ENCODE measurements around the gene GRK1.
"Not testable (repeated sequence)": the region's sequence is repeated elsewhere in the genome, so short reads cannot be mapped to it uniquely, and the experiment has no call there.

GRK1 gene

DNA sequence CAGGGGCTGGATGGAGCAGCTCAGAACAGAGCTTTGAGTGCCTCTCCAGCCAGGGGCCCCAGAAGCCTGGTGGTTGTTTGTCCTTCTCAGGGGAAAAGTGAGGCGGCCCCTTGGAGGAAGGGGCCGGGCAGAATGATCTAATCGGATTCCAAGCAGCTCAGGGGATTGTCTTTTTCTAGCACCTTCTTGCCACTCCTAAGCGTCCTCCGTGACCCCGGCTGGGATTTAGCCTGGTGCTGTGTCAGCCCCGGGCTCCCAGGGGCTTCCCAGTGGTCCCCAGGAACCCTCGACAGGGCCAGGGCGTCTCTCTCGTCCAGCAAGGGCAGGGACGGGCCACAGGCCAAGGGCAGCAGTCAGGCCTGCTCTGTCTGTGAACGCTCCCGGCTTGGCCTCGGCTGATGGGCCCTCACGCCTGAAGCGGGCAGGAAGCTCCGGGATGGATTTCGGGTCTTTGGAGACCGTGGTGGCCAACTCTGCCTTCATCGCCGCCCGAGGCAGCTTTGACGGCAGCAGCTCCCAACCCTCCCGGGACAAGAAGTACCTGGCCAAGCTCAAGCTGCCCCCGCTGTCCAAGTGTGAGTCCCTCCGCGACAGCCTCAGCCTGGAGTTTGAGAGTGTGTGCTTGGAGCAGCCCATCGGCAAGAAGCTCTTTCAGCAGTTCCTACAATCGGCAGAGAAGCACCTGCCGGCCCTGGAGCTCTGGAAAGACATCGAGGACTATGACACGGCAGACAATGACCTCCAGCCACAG lies at the start of gene GRK1:
Gene GRK1 (plus strand): TSS at position 269 of the 751 bp plus-strand sequence. CDS start 168 bp downstream, at position 437.
- TF ChIP-seq, protein P1, sequence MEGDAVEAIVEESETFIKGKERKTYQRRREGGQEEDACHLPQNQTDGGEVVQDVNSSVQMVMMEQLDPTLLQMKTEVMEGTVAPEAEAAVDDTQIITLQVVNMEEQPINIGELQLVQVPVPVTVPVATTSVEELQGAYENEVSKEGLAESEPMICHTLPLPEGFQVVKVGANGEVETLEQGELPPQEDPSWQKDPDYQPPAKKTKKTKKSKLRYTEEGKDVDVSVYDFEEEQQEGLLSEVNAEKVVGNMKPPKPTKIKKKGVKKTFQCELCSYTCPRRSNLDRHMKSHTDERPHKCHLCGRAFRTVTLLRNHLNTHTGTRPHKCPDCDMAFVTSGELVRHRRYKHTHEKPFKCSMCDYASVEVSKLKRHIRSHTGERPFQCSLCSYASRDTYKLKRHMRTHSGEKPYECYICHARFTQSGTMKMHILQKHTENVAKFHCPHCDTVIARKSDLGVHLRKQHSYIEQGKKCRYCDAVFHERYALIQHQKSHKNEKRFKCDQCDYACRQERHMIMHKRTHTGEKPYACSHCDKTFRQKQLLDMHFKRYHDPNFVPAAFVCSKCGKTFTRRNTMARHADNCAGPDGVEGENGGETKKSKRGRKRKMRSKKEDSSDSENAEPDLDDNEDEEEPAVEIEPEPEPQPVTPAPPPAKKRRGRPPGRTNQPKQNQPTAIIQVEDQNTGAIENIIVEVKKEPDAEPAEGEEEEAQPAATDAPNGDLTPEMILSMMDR (IDR thresholded peaks at IDR 0.05; ENCODE audit: extremely low read depth, insufficient read depth, missing control alignments), result no peak
- in situ Hi-C loops (cut with MboI; ENCODE audit: low pct_unique_long_range_greater_than_20kb, low sequenced_read_pairs, unreplicated experiment), result no loop called here
- no peak for DNase-seq (ENCODE audit: low spot score)

DNA sequence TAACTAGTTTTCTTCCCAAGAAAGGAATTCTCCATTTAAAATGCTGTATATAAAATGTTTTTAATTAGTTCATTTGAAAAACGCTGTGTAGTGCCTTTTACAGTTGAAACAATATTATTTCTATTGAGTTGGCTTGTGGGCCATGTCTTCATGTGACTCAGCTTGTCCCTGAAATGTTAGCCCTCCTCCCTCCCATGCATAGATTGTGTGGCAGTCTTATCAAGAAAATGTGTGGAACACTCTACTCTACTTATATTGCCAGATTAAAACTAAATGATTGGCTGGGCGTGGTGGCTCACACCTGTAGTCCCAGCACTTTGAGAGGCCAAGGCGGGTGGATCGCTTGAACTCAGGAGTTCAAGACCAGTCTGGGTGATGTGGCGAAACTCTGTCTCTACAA lies 49.1 kb upstream of the GRK1 start:
- in situ Hi-C loops (cut with MboI; ENCODE audit: low pct_unique_long_range_greater_than_20kb, low sequenced_read_pairs, unreplicated experiment), result no loop called here
- TF ChIP-seq, protein P1 (IDR thresholded peaks at IDR 0.05; ENCODE audit: extremely low read depth, insufficient read depth, missing control alignments), result no peak
- DNase-seq (ENCODE audit: low spot score), result no peak

DNA sequence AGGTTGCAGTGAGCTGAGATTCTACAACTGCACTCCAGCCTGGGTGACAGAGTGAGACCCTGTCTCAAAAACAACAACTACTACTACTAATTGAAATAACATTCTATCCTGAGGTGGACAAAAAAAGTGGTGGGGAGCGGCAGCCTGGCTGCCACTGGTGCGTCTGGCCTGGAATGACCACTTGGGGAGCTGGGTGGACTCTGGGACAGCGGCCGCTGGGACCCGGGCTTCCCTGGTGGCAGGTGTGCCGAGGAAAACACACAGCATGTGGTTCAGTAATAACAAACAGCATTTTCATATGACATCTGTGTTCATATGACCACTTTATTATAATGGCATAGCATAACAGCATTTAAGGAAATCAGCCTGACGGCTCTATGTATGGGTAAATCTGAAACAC lies 48.6 kb upstream of the GRK1 start:
- DNase-seq (ENCODE audit: low spot score), result no peak
- TF ChIP-seq, protein P1 (IDR thresholded peaks at IDR 0.05; ENCODE audit: extremely low read depth, insufficient read depth, missing control alignments), result no peak
- in situ Hi-C loops (cut with MboI; ENCODE audit: low pct_unique_long_range_greater_than_20kb, low sequenced_read_pairs, unreplicated experiment), result no loop called here

DNA sequence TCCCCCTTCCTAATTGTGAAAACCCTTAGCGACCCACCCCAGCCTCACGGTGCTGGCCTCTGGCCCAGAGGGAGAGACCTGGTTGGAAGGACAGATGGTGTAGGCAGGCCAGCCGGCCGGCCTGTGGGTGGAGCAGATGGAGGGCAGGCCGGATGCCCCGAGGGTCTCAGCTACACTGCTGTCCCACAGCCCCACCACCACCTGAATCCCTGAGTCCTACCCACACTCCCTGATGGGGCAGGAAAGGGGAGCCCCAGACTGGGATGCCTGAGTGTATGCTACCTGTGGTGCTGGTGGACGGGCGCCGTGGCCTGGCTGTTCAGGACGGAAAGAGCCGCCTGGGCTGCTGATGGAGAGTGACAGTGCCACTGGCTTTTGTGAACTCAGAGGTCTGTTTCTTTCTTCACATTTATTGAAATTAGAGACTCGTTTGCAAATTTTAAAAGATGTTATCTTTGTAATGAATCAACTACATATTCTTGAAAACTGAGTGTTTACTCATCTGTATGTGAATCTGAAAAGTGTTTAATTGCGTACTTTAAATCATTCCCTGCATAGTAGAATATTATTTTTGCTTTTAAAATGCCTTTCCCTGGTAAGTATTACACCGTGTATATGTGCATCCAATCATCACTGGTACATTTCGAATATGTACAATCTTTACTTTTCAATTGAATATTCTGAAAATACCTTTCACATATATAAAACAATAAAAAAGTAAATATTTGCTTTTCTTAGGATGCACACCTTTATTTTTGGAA lies 46.8 kb upstream of the GRK1 start:
- DNase-seq (ENCODE audit: low spot score), result no peak
- in situ Hi-C loops (cut with MboI; ENCODE audit: low pct_unique_long_range_greater_than_20kb, low sequenced_read_pairs, unreplicated experiment), result no loop called here
- TF ChIP-seq, protein P1 (IDR thresholded peaks at IDR 0.05; ENCODE audit: extremely low read depth, insufficient read depth, missing control alignments), result no peak

DNA sequence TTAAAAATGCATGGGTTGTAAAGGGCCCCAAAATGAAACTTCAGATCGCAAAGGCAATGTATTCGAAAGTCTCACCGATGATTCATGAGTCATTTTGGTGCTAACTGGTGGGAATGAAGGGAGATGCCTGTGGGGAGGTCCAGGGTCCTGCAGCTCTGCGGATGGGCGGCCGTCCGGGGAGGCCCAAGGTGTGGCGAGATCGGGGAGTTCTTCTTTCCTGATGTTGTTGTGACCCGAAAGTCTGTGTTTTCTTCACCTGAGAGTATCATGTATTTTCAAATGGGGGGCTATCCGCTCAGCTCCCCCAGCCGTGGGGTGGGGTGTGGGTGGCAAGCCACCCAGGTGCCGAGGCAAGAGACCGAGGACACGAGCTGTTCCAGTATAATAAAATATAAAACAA lies 46.0 kb upstream of the GRK1 start:
- TF ChIP-seq, protein P1 (IDR thresholded peaks at IDR 0.05; ENCODE audit: extremely low read depth, insufficient read depth, missing control alignments), result no peak
- no peak for DNase-seq (ENCODE audit: low spot score)
- in situ Hi-C loops (cut with MboI; ENCODE audit: low pct_unique_long_range_greater_than_20kb, low sequenced_read_pairs, unreplicated experiment), result no loop called here

DNA sequence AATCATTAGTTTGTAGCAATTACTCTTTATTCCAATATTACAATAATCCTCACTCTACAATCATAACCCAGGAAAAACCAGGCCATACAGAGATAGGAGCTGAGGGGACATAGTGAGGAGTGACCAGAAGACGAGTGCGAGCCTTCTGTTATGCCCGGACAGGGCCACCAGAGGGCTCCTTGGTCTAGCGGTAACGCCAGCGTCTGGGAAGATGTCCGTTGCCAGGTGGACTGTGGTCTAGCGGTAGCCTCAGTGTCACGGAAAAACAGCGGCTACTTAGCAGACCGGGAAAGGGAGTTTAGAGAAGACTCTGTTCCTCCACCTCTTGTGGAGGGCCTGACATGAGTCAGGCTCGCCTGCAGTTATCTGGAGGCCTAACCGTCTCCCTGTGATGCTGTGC lies 45.5 kb upstream of the GRK1 start:
- in situ Hi-C loops (cut with MboI; ENCODE audit: low pct_unique_long_range_greater_than_20kb, low sequenced_read_pairs, unreplicated experiment); DNase-seq (ENCODE audit: low spot score): not testable (repeated sequence)

DNA sequence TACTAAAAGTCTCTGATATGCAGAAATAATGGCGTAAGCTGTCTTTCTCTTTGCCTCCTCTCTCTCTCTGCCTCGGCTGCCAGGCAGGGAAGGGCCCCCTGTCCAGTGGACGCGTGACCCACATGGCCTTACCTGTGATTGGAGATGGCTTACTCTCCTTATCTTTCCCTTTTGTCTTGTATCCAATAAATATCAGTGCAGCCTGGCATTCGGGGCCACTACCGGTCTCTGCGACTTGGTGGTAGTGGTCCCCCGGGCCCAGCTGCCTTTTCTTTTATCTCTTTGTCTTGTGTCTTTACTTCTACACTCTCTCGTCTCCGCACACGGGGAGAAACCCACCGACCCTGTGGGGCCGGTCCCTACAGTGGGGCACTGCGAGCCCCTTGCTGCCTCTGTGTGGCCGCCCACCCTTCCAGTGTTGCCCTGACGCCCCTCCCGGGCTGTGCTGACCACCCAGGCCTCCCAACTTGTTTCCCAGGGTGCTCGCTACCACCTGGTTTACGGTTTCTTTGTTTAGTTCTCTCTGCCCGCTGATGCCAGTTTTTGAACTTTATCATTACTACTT lies 45.0 kb upstream of the GRK1 start:
- in situ Hi-C loops (cut with MboI; ENCODE audit: low pct_unique_long_range_greater_than_20kb, low sequenced_read_pairs, unreplicated experiment); DNase-seq (ENCODE audit: low spot score): not testable (repeated sequence)
